SH-SY5Y (cell line): ENCODE results near the gene CARD6.

ENCODE experiments used
- GATA2 ChIP-seq: IDR thresholded peaks from 2 replicates; pipeline ENCODE4 v1.6.1; 2011; ENCODE audit warnings: mild to moderate bottlenecking, low read depth, low read length
- GATA3 ChIP-seq: IDR thresholded peaks from 2 replicates; pipeline ENCODE4 v1.6.1; 2011; ENCODE audit warnings: low read depth, mild to moderate bottlenecking, low read length, moderate library complexity

Gene CARD6, protein sequence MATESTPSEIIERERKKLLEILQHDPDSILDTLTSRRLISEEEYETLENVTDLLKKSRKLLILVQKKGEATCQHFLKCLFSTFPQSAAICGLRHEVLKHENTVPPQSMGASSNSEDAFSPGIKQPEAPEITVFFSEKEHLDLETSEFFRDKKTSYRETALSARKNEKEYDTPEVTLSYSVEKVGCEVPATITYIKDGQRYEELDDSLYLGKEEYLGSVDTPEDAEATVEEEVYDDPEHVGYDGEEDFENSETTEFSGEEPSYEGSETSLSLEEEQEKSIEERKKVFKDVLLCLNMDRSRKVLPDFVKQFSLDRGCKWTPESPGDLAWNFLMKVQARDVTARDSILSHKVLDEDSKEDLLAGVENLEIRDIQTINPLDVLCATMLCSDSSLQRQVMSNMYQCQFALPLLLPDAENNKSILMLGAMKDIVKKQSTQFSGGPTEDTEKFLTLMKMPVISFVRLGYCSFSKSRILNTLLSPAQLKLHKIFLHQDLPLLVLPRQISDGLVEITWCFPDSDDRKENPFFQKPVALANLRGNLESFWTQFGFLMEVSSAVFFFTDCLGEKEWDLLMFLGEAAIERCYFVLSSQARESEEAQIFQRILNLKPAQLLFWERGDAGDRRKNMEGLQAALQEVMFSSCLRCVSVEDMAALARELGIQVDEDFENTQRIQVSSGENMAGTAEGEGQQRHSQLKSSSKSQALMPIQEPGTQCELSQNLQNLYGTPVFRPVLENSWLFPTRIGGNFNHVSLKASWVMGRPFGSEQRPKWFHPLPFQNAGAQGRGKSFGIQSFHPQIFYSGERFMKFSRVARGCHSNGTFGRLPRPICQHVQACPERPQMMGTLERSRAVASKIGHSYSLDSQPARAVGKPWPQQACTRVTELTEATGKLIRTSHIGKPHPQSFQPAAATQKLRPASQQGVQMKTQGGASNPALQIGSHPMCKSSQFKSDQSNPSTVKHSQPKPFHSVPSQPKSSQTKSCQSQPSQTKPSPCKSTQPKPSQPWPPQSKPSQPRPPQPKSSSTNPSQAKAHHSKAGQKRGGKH

DNA sequence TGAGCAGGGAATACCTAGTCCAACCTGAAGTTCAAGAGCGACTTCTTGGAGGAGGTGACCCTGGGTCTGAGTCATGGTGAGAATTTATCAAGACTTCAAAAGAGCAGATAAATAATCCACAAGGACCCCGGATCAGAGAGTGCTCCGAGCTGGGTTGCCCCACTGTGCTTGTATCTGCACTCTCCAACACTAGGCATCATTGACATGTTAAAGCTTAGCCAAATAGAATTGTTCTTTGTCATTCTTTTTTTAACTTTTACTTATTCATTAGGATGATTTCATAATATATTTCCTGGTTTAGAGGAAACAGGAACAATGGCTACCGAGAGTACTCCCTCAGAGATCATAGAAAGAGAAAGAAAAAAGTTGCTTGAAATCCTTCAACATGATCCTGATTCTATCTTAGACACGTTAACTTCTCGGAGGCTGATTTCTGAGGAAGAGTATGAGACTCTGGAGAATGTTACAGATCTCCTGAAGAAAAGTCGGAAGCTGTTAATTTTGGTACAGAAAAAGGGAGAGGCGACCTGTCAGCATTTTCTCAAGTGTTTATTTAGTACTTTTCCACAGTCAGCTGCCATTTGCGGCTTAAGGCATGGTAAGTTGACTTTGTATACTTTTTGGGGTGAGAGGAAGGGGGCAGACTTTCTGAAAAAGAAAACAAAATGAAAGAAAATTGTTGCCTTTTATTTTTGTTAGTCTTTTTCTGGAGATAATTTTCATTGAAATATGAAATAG lies at the start of gene CARD6:
CARD6 (plus strand) TSS at position 300 of the 738 bp plus-strand sequence; CDS start at position 316, 16 bp downstream.
- TF ChIP-seq GATA2, result no peak
- TF ChIP-seq GATA3, result no peak

DNA sequence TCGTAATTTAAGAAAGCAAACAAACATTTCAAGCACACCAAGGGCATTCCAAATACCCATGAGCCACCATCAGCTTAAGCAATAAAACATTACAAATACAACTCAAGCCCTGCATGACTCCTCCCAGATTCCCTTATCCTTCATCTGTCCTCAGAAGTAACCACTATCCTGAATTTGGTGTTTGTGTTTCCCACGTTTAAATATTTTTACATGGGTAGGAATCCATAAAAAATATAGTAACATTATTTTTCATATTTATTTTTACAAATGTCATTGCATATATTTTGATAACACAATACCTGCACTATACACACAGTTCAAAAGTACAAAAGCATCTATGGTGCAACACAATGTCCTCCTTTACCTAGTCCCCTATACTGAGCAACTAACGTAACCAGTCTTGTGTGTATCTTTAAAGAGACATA lies 49.4 kb upstream of the CARD6 start:
- TF ChIP-seq GATA3, result no peak
- no peak for TF ChIP-seq GATA2

DNA sequence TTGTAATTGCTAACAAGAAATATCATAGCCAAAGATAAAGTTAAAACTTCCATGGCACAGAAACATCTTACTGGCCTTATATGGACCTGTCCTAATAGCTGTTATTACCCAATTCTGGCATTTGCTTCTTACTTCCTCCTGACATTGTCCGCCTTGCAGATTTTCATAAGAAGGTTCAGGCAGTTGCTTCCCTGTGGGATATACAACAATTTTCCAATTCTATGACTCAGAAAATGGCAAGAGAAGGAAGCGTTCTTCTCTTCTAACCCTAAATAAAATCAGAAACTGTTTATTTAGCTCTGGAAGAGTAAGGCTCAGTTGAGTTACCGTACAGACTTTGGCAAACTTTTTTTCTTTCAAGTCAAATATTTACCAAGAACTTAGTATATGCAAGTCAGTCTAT lies 44.7 kb upstream of the CARD6 start:
- TF ChIP-seq GATA3, result no peak
- TF ChIP-seq GATA2, result no peak

DNA sequence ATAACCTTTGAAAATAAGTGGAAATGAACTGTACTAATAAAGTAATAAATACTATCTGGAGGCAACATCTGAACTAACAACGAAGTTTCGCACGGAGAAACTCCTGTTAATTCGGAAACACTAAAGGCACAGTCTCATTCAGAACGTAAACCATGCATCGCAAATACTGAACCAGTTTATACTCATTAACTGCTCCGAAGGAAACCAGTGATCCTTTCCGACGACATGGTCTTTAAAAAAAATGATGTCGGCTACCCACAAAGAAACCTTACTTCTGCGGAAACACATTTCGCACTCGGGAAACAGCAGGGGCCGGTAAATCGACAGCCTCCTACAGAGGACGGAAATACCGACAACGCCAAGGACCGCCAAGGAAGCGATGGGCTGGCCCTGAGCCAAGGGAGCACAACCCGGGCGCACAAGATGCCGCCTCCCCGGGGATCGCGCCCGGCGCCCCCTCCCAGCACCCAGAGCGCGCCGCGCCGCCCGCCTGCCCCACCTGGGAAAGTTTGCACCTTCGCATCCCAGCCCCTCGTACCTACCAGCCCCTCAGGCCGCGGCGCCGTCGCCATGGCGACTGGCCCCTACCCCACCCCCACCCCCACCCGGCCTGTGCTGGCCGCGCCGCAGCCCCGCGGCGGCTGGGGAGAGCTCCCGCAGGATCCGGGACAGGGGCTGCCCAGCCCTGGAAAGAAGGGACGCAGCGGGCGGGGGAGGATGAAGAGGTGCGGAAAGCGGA lies 43.7 kb upstream of the CARD6 start:
- no peak for TF ChIP-seq GATA2
- TF ChIP-seq GATA3, result no peak

DNA sequence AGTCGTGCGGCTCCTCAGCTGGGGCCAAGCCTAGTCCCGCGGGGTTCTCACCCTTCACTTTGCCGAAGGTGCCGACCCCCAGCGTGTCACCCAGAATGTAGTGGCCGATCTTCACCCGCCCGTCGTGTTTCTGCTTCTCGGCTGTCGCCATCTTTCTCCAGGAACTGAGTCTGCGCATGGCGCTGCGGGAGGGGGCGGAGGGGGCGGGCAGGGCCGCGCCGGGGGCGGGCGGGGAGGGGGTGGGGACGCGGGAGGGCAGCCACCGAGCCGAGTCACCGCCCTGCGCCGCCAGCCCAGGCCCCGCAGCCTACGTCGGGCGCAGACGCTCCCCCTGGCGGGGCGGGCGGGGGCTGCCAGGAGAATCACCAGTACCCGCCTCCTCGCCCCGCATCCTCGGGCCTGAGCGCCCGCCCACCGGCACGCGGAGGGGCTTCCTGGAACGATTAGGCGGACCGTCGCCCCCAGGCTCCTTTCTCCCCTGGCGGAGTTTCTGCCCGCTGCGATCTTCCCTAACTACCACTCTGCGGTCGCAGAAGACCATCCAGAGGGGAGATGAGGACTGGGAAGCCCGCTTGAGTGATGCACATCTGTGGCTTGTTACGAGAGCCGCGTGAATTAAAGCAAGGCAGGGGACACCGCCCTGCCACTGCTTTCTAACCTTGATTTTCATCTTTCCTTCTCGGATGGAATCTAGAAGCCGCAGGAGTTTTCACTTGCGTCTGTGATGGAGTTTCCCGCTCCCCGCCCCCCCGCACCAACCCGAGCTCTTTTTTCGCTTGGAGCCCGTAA lies 43.0 kb upstream of the CARD6 start, which contains the start of gene PRKAA1:
PRKAA1 (minus strand) TSS at position 363 of the 789 bp plus-strand sequence; CDS start at position 178, 185 bp downstream.
- TF ChIP-seq GATA3, result no peak
- TF ChIP-seq GATA2, result no peak

DNA sequence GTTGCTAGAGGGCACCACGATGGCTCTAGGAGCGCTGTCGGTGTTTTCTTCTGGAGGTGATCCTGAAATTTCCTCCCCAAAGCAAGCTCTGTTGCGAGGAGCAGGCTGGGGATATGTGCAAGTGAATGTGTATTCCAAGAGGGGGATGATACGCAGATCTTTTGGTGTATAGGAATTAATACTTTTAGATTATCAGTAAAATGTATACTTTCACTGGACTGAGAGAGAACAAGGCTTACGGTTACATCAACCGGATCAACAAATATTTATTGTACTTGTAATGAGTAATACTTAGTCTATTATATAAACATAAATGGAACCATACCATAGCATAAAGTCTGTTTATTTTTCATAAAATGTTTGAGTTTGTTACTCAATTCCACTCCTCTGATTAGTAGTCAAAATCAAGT lies 42.4 kb upstream of the CARD6 start:
- no peak for TF ChIP-seq GATA3
- TF ChIP-seq GATA2, result no peak

DNA sequence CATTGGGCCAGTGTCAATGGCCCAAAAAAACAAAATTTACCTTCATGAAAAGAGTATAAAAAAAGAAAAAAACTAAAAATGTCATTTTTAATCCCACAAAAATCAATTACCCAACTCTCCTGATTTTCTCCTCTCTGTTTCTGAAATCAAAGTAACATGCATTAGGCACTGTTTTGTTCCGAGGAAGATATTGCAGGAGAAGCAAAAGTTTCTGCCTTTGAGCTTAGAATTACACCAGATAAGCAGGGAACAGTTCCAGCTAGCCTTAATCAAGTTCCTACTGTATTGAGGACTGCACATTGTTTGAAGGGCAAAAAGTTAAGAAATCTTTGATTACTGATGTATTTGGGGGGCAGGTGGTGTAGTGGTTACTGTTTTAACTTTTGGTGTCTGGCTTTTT lies 41.9 kb upstream of the CARD6 start:
- no peak for TF ChIP-seq GATA2
- no peak for TF ChIP-seq GATA3

DNA sequence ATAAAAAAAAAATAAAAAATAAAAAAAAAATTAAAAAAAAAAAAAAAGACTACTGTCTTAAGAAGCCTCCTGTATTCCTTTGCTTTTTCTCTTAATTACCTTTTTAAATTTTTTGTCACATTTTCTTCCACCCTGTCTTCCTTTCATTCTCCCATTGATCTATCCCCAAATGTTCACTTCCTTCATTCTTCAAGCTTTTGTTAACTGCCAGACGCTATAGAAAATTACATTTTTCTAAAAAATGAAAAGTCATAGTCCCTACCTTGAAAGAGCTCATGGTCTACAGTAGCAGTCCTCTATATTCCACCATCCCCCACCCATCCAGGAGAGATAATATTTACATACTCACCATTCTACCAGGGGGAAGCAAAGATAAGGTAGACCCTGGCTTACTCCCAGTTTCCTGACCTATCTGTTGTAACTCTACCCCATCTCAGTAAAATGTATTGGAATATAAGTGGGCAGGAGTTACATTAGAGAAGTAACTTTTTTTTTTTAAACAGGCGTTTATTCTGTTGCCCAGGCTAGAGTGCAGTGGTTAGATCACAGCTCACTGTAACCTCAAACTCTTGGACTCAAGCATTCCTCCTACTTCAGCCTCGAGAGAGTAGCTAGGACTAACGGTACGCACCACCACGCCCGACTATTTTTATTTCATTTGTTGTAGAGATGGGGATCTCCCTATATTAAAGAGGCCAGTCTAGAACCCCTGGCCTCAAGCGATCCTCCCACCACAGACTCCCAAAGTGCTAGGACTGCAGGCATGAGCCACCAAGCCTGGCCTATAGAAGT lies 39.2 kb upstream of the CARD6 start:
- TF ChIP-seq GATA2 (no peak), GATA3 (no peak)

DNA sequence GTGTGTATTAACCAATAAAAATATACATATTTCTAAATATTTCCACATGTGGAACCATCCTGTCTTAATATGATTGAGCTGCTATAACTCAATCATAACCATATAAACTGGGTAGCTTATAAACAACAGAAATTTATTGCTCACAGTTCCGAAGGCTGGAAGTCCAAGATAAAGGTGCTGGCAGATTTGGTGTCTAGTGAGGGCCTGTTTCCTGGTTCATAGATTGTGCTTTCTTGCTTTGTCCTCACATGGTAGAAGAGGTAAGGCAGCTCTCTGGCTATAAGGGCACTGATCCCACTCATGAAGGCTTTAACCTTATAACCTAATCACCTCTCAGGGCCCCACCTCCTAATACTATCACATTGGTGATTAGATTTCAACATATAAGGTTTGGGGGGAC lies 29.0 kb upstream of the CARD6 start:
- TF ChIP-seq GATA2 (no peak), GATA3 (no peak)

DNA sequence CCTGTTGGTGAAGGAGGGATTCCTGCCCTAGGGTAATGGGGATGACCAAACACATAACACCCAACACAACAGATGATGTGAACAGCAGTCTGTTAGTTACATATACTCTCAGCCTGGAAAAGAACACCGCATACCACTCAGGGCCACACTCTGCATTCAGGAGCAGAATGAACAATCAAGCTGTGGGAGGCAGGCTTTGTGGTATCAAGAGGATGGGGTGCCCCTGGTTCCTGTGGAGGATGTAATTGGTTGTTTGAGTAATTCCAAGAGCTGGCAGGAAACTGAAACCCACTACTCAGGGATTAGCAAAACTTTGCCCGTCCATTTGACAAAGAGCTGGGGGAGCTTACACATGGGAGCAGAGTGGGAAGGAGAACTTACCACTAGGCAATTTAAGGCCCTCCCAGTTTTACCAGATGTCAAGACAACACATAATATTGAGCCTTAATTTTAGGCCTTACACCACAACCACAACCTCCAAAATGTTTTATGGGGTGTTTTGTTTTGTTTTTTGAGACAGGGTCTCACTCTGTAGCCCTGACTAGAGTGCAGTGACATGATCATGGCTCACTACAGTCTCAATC lies 27.4 kb upstream of the CARD6 start:
- TF ChIP-seq GATA3, result no peak
- TF ChIP-seq GATA2, result no peak

DNA sequence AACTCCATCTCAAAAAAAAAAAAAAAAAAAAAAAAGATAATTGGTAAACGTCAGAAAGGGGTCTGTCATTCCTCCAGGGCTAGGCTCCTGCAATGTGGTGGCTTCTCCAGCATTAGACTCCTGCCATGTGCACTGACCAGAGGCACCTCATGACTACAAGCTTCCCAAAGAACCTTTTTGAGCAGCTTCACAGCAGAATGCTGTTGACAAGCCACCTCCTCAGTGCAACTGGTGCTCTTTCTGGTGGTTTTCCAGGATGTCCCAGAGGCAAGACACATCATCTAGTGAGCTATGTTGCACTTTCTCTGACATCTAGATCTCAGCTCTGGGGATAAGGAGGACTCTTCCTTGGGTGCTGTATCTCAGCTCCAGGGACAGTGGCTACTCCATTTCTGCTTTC lies 17.7 kb upstream of the CARD6 start:
- TF ChIP-seq GATA2 (no peak), GATA3 (no peak)
